ENCODE data around the gene ALG11. TPM values are rescaled to one million over a fixed set of nuclear protein-coding genes. Genes with fewer than 3 reads are reported as not detected.

Gene ALG11
- total and polyA plus RNA-seq, 4 donors = 5.4 to 34.5 (median 11.9) TPM

DNA sequence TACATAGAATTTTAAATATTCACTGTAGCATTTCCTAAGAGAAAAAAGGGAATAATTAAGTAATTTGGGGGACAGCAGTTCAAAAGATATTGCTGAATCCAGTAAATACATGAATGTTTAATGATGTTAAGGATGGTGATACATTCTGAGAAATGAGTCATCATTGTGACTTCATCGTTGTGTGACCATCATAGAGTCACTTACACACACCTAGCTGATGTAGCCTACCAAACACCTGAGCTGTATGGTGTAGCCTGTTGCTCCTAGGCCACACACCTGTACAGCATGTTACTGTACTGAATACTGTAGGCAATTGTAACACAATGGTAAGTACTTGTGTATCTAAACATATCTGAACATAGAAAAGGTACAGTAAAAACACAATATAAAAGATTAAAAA lies 35.8 kb upstream of the ALG11 start:
- no peak for DNase-seq (ENCODE audit: low spot score)
- WGBS = 43% methylated on average over 1 of the region's 1 CpG
- Histone ChIP-seq H3K4me1 (ENCODE audit: control insufficient read depth in 4 of 4, insufficient read depth in 4 of 4, low read length in 3 of 4) (peaks cover 0 to 18% (median 6%) of the 10 kb centered on the region in 4 donors), H3K4me3 (ENCODE audit: low read depth in 1 of 3, low read length in 3 of 3) (no peak overlapping the region), H3K9me3 (ENCODE audit: control insufficient read depth in 4 of 4, low read length in 3 of 4) (no peaks in the 10 kb centered on the region), H3K36me3 (ENCODE audit: control insufficient read depth in 4 of 4, insufficient read depth in 3 of 4, low read depth in 1 of 4, low read length in 3 of 4) (peaks cover 0 to 8% (median 4%) of the 10 kb centered on the region in 4 donors), H3K27me3 (ENCODE audit: control insufficient read depth in 4 of 4, insufficient read depth in 4 of 4, low read length in 3 of 4) (no peaks in the 10 kb centered on the region), H3K27ac (ENCODE audit: low read depth in 1 of 2, low read length in 2 of 2) (no peak overlapping the region), H3K9ac (ENCODE audit: low read depth in 1 of 2, low read length in 2 of 2) (no peak overlapping the region)
- TF ChIP-seq, protein P1, sequence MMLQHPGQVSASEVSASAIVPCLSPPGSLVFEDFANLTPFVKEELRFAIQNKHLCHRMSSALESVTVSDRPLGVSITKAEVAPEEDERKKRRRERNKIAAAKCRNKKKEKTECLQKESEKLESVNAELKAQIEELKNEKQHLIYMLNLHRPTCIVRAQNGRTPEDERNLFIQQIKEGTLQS (IDR thresholded peaks at IDR 0.05) = no peak
- TF ChIP-seq HNF4A (conservative IDR thresholded peaks at IDR 0.05) (no peak), SP1 (IDR thresholded peaks at IDR 0.05) (no peak), NR2F2 (IDR thresholded peaks at IDR 0.05) (no peak), JUND (IDR thresholded peaks at IDR 0.05) (no peak), GABPA (IDR thresholded peaks at IDR 0.05 in 1 of 2, conservative IDR thresholded peaks at IDR 0.05 in 1 of 2) (no peak), YY1 (IDR thresholded peaks at IDR 0.05) (no peak), FOXA2 (IDR thresholded peaks at IDR 0.05) (no peak), EGR1 (IDR thresholded peaks at IDR 0.05; ENCODE audit: low read depth in 2 of 2) (no peak), TAF1 (conservative IDR thresholded peaks at IDR 0.05) (no peak), FOXA1 (IDR thresholded peaks at IDR 0.05) (no peak), RAD21 (IDR thresholded peaks at IDR 0.05) (no peak), RXRA (IDR thresholded peaks at IDR 0.05) (no peak)
- TF ChIP-seq, protein P2, sequence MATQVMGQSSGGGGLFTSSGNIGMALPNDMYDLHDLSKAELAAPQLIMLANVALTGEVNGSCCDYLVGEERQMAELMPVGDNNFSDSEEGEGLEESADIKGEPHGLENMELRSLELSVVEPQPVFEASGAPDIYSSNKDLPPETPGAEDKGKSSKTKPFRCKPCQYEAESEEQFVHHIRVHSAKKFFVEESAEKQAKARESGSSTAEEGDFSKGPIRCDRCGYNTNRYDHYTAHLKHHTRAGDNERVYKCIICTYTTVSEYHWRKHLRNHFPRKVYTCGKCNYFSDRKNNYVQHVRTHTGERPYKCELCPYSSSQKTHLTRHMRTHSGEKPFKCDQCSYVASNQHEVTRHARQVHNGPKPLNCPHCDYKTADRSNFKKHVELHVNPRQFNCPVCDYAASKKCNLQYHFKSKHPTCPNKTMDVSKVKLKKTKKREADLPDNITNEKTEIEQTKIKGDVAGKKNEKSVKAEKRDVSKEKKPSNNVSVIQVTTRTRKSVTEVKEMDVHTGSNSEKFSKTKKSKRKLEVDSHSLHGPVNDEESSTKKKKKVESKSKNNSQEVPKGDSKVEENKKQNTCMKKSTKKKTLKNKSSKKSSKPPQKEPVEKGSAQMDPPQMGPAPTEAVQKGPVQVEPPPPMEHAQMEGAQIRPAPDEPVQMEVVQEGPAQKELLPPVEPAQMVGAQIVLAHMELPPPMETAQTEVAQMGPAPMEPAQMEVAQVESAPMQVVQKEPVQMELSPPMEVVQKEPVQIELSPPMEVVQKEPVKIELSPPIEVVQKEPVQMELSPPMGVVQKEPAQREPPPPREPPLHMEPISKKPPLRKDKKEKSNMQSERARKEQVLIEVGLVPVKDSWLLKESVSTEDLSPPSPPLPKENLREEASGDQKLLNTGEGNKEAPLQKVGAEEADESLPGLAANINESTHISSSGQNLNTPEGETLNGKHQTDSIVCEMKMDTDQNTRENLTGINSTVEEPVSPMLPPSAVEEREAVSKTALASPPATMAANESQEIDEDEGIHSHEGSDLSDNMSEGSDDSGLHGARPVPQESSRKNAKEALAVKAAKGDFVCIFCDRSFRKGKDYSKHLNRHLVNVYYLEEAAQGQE (IDR thresholded peaks at IDR 0.05) = no peak
- TF ChIP-seq, protein P3, sequence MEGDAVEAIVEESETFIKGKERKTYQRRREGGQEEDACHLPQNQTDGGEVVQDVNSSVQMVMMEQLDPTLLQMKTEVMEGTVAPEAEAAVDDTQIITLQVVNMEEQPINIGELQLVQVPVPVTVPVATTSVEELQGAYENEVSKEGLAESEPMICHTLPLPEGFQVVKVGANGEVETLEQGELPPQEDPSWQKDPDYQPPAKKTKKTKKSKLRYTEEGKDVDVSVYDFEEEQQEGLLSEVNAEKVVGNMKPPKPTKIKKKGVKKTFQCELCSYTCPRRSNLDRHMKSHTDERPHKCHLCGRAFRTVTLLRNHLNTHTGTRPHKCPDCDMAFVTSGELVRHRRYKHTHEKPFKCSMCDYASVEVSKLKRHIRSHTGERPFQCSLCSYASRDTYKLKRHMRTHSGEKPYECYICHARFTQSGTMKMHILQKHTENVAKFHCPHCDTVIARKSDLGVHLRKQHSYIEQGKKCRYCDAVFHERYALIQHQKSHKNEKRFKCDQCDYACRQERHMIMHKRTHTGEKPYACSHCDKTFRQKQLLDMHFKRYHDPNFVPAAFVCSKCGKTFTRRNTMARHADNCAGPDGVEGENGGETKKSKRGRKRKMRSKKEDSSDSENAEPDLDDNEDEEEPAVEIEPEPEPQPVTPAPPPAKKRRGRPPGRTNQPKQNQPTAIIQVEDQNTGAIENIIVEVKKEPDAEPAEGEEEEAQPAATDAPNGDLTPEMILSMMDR (IDR thresholded peaks at IDR 0.05; ENCODE audit: low read depth, low read length, missing input control) = no peak
- TF ChIP-seq, protein P4, sequence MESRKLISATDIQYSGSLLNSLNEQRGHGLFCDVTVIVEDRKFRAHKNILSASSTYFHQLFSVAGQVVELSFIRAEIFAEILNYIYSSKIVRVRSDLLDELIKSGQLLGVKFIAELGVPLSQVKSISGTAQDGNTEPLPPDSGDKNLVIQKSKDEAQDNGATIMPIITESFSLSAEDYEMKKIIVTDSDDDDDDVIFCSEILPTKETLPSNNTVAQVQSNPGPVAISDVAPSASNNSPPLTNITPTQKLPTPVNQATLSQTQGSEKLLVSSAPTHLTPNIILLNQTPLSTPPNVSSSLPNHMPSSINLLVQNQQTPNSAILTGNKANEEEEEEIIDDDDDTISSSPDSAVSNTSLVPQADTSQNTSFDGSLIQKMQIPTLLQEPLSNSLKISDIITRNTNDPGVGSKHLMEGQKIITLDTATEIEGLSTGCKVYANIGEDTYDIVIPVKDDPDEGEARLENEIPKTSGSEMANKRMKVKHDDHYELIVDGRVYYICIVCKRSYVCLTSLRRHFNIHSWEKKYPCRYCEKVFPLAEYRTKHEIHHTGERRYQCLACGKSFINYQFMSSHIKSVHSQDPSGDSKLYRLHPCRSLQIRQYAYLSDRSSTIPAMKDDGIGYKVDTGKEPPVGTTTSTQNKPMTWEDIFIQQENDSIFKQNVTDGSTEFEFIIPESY (IDR thresholded peaks at IDR 0.05) = no peak
- TF ChIP-seq, protein P5, sequence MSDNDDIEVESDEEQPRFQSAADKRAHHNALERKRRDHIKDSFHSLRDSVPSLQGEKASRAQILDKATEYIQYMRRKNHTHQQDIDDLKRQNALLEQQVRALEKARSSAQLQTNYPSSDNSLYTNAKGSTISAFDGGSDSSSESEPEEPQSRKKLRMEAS (IDR thresholded peaks at IDR 0.05) = no peak

All from liver (tissue), 9 donors.